ENCODE measurements around the gene CNOT4.
"Not testable (repeated sequence)": the region's sequence is repeated elsewhere in the genome, so short reads cannot be mapped to it uniquely, and the experiment has no call there.

The CNOT4 gene

DNA sequence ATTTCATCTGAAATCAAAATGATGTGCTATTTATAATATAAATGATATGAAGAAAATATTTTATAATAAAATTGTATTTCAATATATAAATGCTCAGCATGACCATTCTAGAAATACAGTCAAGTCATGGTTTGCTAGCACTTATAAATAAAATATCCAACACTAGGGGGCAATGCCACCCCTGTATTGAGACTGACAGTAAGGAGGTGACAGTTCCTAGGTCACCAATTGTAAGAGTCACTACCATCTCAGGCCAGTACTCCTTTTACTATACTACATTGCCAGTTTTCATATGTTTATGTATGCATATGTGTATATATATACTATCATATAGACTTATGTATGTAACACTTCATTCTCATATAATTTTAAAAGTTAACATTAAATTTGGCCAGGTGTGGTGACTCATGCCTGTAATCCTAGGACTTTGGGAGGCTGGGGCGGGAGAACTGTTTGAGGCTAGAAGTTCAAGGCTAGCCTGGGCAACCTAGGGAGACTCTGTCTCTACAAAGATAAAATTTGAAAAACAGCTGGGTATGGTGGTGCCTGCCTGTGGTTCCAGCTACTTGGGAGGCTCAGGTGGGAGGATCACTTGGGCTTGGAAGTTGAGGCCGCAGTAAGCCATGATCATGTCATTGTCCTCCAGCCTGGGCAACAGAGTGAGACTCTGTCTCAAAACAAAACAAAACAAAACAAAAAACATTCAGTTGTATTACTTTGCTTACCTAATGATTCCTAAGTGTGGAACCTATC, 2.4 kb upstream of the CNOT4 start:
- DNase-seq (ENCODE audit: low read depth in 2 of 3, low spot score in 1 of 3), result peak in 1 of 3 donors; percentile 42

DNA sequence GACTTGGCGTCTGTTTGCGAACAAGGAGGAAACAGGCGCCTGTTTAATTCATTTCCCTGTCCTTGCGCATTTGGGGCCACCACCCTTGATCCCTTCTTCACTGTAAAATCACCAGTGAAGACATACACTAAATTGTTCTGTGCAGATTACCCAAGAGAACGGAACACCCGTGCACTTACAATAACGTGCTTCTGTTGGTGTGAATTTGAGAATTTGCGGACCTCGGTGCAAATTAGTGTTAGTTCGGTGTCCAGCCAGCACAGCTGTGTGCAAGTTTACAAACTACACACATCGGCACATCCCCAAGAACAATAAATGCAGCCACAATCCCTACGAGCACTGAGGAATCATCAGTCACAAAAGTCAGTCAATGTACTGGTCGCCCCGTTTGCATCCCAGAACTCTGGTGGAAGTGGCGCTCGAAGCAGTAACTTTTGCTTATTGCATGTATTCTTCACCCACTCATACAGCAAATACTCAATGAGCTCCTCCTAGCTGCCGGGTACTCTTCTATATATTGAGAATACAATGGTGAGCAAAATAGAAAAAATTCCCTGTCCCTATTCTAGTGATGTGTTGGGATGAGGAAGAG, 786 bp upstream of the CNOT4 start:
- no peak for DNase-seq (ENCODE audit: low read depth in 2 of 3, low spot score in 1 of 3)

DNA sequence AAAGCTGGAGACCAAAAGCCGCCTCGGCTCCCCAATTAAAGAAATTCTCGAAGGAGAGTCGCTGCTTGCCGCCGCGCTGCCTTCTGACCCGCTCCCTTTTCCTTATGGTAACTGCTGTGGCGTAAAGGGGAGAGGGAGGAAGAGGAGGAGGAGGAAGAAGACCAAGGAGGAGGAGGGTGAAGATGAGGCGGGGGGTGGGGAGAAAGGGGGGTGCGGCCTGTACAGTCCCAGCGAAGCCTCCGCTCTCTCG, 388 bp downstream of the CNOT4 start:
- no peak for DNase-seq (ENCODE audit: low read depth in 2 of 3, low spot score in 1 of 3)

DNA sequence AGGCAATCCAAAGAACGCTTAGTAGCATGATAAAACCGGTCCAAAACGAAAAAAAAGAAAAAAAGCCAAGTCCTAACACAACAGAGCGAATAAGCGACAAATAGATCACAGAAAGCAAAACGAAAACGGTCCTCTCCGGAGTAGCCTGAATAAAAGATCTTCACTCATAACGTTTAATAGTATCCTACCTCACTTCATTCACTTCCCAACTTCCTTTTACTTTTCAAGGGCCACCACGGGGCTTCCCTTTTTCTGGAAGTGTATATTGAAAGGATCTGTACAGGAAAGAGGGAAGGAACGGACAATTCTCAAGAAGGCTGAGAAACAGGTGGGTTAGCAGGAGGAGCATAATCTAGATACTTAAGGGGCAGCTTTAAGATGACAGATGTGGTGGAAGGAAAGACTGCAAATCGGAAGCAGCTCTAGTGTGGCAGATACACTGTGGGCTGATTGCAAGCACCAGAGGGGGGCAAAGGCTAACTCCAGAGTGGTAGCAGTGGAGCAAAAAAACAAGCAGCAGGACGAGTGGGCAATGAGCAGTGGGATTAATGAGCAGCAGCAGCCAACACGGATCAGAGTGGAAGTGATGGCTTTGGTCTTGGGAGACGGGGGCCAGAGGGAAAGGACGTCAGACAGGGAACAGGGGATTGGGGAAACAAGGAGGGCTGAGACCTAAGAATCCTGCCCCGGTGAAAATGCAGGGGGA, 866 bp downstream of the CNOT4 start:
- no peak for DNase-seq (ENCODE audit: low read depth in 2 of 3, low spot score in 1 of 3)

DNA sequence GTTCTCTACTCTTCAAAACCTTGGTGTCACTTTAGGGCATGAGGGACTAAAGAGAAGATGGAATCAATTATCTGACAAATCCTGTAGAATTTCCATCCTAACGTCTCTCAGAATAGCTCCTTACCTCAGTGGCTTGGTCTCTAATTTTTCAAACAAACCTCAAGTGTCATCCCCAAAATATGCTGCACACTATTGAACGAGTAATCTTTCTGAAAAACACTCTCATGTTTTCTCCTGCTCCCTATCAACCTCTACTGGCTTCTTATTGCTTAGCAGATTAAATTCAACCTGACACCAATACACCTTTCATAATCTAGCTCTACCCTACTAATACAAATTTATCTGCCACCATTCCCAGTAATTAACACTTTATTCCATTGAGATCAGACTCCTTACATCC, 8.5 kb downstream of the CNOT4 start:
- no peak for DNase-seq (ENCODE audit: low read depth in 2 of 3, low spot score in 1 of 3)

DNA sequence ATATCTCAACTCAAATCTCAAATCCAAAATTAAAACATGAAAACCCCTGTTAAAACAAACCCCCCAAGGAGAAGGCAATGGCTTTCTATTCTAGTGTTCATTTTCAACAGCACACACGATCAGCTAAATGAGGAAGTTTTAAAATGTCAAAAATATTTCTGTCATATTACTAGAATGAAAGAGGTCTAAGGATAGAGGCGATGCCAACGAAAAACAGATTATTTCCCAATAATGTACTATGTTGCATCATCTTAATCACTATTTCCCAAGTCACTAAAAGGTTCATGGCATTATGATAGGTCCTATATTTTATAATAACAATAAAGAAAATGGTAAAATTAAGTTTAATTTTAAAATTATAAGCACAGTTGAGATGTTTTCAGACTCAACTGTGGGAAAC, 10.1 kb downstream of the CNOT4 start:
- no peak for DNase-seq (ENCODE audit: low read depth in 2 of 3, low spot score in 1 of 3)

DNA sequence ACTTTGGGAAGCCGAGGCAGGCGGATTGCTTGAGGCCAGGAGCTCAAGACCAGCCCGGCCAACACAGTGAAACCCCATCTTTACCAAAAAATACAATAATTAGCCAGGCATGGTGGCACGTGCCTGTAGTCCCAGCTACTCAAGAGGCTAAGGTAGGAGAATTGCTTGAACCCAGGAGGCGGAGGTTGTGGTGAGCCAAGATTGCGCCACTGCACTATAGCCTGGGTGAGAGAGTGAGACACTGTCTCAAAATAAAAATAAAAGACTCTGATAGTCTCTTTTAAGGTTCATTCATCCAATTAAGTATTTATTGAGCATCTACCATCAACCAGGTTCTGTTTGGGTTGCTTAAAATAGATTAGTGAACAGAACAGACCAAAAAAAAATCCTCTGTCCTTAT, 12.7 kb downstream of the CNOT4 start:
- DNase-seq (ENCODE audit: low read depth in 2 of 3, low spot score in 1 of 3), result not testable (repeated sequence)

DNA sequence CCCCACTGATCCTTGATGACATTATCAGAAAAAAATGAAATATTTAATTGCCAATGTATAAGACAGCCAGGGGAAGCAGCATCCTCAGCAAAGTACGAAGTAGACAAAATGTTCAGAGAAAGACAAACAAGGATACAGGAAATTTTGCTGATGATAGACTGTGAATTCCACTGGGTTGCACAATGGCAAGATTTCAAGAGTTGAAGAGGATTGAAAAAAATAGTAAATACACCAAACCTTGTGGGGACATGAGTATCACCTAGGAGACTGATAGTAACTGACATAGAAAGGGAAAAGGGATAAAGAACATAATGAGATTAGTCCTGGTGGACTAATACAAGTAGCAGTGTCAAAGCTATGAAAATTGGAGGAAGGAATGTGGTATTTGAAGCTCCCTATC, 16.5 kb downstream of the CNOT4 start:
- no peak for DNase-seq (ENCODE audit: low read depth in 2 of 3, low spot score in 1 of 3)

DNA sequence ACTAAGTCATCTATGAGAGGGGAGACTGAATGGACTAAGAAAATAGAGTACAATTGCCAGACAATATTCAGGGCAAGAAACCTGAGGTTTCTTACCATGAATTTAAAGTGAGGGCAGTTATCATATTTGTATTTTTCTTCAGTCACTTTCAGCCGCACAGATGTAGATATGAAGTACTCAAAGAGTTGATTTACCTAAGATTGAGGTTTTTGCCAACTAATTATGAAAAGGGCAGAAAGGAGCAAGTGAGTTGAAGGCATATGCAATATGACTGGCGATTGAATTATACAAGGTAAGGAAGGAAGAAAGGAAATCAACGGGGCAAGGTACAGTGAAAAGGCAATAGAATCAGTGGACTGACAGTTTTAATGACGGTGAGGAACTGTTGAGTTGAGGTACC, 17.8 kb downstream of the CNOT4 start:
- DNase-seq (ENCODE audit: low read depth in 2 of 3, low spot score in 1 of 3), result no peak

DNA sequence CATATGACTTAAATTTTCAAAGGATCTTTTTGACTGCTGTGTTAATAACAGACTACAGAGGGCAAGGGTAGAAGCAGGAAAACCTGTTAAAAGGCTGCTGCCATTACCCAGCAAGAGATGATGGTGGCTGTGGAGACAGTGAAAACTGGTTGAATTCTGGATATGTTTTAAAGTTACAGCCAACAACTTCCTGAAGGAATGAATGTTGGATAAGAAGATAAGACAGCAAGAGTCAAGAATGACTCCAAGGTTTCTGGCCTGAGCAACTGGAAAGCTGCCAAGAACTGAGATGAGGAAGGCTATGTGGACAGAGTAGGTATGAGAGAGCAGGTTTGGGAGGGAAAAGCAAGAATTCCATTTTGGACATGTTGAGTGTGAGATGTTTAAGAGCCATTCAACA, 19.1 kb downstream of the CNOT4 start:
- DNase-seq (ENCODE audit: low read depth in 2 of 3, low spot score in 1 of 3), result no peak

DNA sequence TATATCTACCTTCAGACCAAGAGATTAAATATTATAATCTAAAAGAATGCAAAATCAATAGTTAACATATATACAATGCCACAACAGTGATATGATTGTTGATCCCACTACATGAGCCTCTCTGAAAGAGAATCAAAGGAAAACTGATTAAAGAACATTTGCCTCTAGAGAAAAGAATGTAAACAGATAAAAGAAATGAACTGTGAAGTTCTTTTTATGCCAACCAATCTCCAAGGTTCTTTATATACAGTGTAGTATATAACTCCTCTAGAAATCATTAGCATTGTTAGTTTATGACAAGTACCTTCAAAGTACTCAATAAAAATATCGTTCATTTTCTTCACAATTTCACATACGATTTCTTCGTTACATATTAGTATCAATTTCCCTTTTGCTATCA, 20.1 kb downstream of the CNOT4 start:
- DNase-seq (ENCODE audit: low read depth in 2 of 3, low spot score in 1 of 3), result no peak

DNA sequence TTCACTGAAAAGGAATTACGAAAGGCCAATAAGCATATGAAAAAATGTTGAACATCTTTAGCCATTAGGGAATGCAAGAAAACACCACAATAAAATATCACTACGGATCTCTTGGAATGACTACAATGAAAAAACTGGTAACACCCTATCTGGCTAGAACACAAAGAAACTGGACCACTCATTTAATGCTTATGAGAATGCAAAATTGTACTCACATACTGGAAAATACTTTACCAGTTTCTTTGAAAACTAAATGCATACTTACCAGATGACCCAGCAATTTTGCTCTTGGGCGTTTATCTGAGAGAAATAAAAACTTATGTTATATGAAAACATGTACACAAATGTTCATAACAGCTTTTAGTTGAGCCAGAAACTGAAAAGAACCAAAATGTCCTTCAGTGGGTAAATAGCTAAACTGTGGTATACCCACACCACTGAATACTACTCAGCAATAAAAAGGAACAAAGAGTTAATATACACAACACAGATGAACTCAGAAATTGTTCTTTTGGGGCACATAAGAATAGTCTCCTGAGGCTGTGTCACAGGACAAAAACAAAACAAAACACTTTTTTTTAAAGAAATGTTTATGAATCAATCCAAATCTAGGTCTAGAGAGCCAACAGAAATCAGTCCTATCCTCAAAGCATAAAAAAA, 23.5 kb downstream of the CNOT4 start:
- DNase-seq (ENCODE audit: low read depth in 2 of 3, low spot score in 1 of 3), result no peak

DNA sequence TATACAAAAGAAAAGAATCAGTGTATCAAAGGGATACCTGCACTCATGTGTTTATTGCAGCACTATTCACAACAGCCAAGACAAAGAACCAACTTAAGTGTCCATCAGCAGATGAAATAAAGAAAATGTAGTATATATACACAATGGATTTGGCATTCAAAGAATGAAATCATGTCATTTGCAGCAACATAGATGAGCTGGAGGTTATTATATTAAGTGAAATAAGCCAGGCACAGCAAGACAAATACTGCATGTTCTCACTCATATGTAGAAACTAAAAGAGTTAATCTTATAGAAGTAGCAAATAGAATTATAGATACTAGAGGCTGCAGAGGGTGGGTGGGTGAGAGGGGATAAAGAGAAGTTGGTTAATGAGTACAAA, 28.3 kb downstream of the CNOT4 start:
- DNase-seq (ENCODE audit: low read depth in 2 of 3, low spot score in 1 of 3), result no peak

DNA sequence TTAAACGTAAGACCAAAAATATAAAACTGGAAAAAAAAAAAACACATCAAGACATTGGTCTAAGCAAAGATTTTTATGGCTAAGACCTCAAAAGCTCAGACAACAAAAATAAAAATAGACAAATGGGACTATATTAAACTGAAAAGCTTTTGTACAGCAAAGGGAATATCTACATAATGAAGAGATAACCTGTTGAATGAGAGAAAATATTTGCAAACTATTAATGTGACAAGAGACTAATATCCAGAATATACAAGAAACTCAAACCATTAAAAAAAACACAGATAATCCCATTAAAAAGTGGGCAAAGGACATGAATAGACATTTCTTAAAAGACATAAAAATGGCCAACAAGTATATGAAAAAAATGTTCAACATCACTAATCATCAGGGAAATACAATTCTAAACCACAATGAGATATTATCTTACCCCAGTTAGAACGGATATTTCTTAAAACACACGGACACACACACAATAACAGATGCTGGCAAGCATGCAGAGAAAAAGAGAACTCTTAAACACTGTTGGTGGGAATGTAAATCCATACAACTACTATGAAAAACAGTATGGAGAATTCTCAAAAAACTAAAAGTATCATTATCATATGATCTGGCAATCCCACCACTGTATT, 28.8 kb downstream of the CNOT4 start:
- DNase-seq (ENCODE audit: low read depth in 2 of 3, low spot score in 1 of 3), result no peak

DNA sequence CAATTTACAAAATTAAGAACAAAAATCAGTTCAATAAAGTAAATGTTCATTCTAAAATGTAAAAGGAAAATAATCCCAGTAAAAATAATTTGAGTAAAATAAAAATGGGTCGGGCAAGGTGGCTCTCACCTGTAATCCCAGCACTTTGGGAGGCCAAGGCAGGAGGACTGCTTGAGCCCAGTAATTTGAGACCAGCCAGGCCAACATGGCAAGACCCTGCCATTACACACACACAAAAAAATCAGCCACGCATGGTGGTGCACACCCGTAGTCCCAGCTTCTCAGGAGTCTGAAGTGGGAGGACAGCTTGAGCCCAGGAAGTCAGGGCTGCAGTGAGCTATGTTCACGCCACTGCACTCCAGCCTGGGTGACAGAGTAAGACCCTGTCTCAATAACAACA, 34.4 kb downstream of the CNOT4 start:
- DNase-seq (ENCODE audit: low read depth in 2 of 3, low spot score in 1 of 3), result no peak

DNA sequence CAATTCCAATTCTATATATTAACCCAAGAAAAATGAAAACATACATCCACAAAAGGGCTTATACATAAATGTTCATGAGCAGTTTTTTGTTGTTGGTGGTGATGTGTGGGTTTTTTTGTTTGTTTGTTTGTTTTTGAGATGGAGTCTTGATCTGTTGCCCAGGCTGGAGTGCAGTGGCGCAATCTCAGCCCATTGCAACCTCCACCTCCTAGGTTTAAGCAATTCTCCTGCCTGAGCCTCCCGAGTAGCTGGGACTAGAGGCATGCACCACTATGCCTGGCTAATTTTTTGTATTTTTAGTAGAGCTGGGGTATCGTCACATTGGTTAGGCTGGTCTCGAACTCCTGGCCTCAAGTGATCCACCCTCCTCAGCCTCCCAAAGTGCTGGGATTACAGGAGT, 40.2 kb downstream of the CNOT4 start:
- DNase-seq (ENCODE audit: low read depth in 2 of 3, low spot score in 1 of 3), result not testable (repeated sequence)

DNA sequence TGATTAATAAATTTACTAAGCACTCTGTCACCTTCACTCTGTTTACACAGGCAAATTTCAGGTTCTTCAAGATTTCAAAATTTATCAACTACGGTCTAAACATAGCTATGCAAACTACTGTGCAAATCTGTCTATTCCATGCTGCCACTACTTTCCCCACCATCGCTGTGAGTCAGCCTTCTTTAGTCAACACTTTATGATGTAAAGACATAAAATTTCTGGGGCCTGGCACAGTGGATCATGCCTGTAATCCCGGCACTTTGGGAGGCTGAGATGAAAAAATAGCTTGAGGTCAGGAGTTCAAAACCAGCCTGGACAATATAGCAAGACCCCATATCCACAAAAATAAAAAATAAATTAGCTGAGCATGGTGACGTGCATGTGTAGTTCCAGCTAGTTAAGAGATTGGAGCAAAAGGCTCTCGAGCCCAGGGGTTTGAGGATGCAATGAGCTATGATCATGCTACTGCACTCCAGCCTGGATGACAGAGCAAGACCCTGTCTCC, 42.6 kb downstream of the CNOT4 start:
- no peak for DNase-seq (ENCODE audit: low read depth in 2 of 3, low spot score in 1 of 3)

DNA sequence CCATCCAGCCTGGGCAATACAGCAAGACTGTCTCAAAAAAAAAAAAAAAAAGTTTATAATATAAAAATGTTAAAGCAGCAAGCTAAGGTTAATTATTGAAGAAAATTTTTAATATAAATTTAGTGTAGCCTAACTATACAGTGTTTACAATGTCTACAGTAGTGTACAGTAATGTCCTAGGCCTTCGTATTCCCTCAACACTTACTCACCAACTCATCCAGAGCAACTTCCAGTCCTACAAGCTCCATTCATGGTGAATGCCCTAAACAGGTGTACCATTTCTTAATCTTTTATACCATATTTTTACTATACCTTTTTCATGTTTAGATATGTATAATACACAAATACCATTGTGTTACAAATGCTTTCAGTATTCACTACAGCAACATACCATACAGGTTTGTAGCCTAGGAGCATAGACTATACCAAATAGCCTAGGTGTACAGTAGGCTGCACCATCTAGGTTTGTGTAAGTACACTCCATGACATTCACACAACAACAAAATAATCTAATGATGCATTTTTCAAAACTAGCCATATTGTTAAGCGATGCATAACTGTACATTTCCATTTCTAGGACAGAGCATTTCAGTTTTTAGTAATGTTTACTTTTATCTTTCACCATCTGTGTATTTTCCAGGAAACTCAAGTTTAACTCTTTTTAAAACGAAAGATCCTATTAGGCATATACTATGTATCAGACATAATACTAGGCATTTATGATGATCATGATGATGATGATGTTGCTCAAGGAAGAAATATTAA, 43.3 kb downstream of the CNOT4 start:
- no peak for DNase-seq (ENCODE audit: low read depth in 2 of 3, low spot score in 1 of 3)

DNA sequence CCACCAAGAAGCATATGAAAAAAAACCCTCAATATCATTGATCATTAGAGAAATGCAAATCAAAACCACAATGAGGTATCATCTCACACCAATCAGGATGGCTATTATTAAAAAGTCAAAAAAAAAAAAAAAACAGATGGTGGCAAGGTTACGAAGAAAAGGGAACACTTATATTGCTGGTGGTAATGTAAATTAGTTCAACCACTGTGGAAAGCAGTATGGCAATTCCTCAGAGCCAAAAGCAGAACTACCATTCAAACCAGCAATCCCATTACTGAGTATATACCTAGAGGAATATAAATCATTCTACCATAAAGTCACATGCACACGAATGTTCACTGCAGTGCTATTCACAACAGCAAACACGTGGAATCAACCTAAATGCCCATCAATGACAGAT, 46.0 kb downstream of the CNOT4 start:
- no peak for DNase-seq (ENCODE audit: low read depth in 2 of 3, low spot score in 1 of 3)

DNA sequence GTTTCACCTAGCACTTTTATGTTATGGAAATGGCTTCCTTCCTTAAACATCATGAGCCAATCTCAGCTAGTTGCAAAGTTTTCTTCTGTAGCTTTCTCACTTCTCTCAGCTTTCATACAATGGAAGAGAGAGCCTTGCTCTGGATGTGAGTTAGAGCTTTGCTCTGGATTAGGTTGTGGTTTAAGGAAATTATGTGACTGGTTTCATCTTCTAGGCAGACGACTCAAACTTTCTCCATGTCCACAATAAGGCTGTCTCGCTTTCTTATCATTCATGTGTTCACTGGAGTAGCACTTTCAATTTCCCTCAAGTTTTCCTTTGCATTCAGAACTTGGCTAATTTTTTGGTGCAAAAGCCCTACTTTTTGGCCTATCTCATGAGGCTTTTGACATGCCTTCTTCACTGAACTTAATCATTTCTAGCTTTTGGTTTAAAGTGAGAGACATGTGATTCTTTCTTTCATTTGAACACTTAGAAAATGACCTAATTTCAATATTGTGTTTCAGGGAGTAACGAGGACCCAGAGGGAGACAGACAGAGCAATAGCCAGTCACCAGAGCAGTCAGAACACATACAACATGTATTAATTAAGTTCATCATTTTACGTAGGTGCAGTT, 49.8 kb downstream of the CNOT4 start:
- no peak for DNase-seq (ENCODE audit: low read depth in 2 of 3, low spot score in 1 of 3)

DNA sequence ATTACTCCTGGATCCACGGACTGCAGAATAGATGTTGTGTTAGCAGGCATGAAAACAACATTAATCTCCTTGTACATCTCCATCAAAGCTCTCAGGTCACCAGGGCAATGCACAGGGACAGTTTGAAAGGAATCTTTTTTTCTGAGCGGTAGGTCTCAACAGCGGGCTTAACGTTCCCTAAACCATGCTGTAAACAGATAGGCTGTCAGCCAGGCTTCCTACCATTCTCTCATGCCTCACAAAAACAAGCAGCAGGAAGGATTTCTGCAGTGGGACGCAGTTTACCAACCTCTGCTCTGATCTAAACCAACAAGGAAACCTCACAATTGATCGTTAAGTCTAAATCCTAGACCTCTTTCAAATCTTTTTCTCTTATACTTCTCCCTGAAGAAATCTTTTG, 50.8 kb downstream of the CNOT4 start:
- no peak for DNase-seq (ENCODE audit: low read depth in 2 of 3, low spot score in 1 of 3)

All from stimulated activated CD4-positive, alpha-beta T cell treated with anti-CD3 and anti-CD28 coated beads, Interleukin-12 subunit alpha, Interleukin-12 subunit beta, amount 100 ng/mL, for 48 hours (primary cell).